GM12872 (cell line): ENCODE data around the gene GIPC3.

ENCODE experiments used
- CTCF ChIP-seq: IDR thresholded peaks from 3 replicates; pipeline ENCODE4 v1.5.1; 2011; ENCODE audit warnings: low read depth, mild to moderate bottlenecking, low read length, moderate library complexity; ENCODE audit not compliant: insufficient read depth

Gene GIPC3

GRCh38 chr19:3615524-3616135, 30.4 kb downstream of the GIPC3 start:
- no peak for TF ChIP-seq CTCF

GRCh38 chr19:3617463-3617862, 32.2 kb downstream of the GIPC3 start:
- no peak for TF ChIP-seq CTCF

GRCh38 chr19:3618144-3618810, 33.0 kb downstream of the GIPC3 start:
- TF ChIP-seq CTCF, result peak; percentile 84

GRCh38 chr19:3618811-3619630, 33.7 kb downstream of the GIPC3 start:
- TF ChIP-seq CTCF, result no peak

- no peak for TF ChIP-seq CTCF
Observed at GRCh38 chr19:3619631-3620012, 34.3 kb downstream of the GIPC3 start.

GRCh38 chr19:3620145-3620816, 35.0 kb downstream of the GIPC3 start:
- TF ChIP-seq CTCF, result no peak

GRCh38 chr19:3620817-3621547, 35.7 kb downstream of the GIPC3 start:
- no peak for TF ChIP-seq CTCF
